ENCODE results near the gene YY1AP1. TPM values are rescaled to one million over a fixed set of nuclear protein-coding genes. Genes with fewer than 3 reads are reported as not detected.
"Not testable (repeated sequence)": the region's sequence is repeated elsewhere in the genome, so short reads cannot be mapped to it uniquely, and the experiment has no call there.

YY1AP1 gene
- total RNA-seq, 1 donor from 2014 or later = 89.6 TPM

DNA sequence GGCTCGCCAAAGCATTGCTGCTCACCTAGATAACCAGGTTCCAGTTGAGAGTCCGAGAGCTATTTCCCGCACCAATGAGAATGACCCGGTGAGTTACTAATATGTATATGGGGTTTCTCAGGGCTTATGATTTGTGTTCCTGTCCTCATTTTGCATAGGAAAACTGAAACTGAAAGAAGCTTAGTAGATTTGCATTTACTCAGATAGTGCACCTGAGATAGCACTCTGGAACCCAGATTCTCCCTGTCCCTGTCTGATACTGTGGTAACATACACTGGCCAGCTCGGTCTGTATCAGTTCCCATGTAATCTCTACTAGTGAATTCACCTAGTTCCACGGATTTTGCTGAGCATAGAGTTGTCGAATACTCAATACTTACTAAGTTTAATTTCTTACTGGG lies 28.5 kb upstream of the YY1AP1 start:
- H3K4me3 Mint-ChIP-seq = peak overlapping the region; percentile 70
- POLR2A ChIA-PET = interaction anchor here (0.8 kb wide), 1 partner anchor 12 kb away, joined by 9 read pairs; no protein-coding TSS in a partner anchor
- DNase-seq (no peak), ATAC-seq (ENCODE audit: low read depth) (peak; percentile 75)
- peaks cover 41% of the 10 kb centered on the region for H3K36me3 Mint-ChIP-seq (ENCODE audit: low read depth)
- peak overlapping the region; percentile 76 for H3K27ac Mint-ChIP-seq
- TF ChIP-seq, protein P1, sequence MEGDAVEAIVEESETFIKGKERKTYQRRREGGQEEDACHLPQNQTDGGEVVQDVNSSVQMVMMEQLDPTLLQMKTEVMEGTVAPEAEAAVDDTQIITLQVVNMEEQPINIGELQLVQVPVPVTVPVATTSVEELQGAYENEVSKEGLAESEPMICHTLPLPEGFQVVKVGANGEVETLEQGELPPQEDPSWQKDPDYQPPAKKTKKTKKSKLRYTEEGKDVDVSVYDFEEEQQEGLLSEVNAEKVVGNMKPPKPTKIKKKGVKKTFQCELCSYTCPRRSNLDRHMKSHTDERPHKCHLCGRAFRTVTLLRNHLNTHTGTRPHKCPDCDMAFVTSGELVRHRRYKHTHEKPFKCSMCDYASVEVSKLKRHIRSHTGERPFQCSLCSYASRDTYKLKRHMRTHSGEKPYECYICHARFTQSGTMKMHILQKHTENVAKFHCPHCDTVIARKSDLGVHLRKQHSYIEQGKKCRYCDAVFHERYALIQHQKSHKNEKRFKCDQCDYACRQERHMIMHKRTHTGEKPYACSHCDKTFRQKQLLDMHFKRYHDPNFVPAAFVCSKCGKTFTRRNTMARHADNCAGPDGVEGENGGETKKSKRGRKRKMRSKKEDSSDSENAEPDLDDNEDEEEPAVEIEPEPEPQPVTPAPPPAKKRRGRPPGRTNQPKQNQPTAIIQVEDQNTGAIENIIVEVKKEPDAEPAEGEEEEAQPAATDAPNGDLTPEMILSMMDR (IDR thresholded peaks at IDR 0.05) = no peak
- H3K9me3 Mint-ChIP-seq = no peaks in the 10 kb centered on the region
- intact Hi-C loops (cut with micrococcal nuclease) = no loop called here
- CTCF ChIA-PET = interaction anchor here (1.1 kb wide), 1 partner anchor 12 kb away, joined by 3 read pairs; no protein-coding TSS in a partner anchor
- no peaks in the 10 kb centered on the region for H3K27me3 Mint-ChIP-seq
- peaks cover 16% of the 10 kb centered on the region for H3K4me1 Mint-ChIP-seq

DNA sequence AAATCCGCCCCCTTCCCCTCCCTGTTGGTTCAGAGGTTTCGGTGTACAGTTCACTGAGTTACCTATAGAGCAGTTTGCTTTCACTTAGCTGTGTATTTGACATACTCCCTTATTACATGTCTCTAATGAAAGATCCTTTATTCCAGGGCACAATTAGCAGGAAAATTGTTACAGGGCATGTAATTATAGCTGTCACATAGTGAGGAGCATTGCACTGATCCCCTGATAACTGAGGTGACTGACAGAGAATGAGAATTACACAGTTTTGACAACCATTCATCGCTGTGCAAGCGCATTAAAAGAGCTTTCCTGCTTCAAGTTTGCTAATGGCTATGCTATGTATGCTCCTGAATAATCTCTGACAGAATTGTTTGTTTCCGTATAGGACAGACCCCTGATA lies 27.2 kb upstream of the YY1AP1 start:
- H3K4me1 Mint-ChIP-seq = peaks cover 16% of the 10 kb centered on the region
- TF ChIP-seq, protein P1 (IDR thresholded peaks at IDR 0.05) = no peak
- no peak overlapping the region for H3K27ac Mint-ChIP-seq
- CTCF ChIA-PET = no interaction called here
- H3K9me3 Mint-ChIP-seq = no peaks in the 10 kb centered on the region
- no peak overlapping the region for H3K4me3 Mint-ChIP-seq
- H3K27me3 Mint-ChIP-seq = no peaks in the 10 kb centered on the region
- peaks cover 39% of the 10 kb centered on the region for H3K36me3 Mint-ChIP-seq (ENCODE audit: low read depth)
- DNase-seq (no peak), ATAC-seq (ENCODE audit: low read depth) (no peak)
- POLR2A ChIA-PET = interaction anchor here (0.5 kb wide), 1 partner anchor 442 kb away, joined by 4 read pairs; the partner anchor contains the start of gene CLK2
- intact Hi-C loops (cut with micrococcal nuclease) = no loop called here

DNA sequence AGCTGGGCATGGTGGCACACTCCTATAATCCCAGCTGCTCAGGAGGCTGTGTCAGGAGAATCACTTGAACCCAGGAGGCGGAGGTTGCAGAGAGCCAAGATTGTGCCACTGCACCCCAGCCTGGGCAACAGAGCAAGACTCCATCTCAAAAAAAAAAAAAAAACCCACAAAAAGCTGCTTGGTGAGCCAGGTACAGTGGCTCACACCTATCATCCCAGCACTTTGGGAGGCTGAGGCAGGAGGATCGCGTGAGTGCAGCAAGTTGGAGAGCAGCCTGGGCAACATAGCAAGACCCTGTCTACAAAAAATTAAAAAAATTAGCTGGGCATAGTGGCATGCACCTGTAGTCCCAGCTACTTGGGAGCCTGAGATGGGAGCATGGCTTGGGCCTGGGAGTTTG lies 26.5 kb upstream of the YY1AP1 start:
- intact Hi-C loops (cut with micrococcal nuclease); H3K4me3 Mint-ChIP-seq; H3K27me3 Mint-ChIP-seq; H3K27ac Mint-ChIP-seq; DNase-seq; ATAC-seq (ENCODE audit: low read depth); H3K9me3 Mint-ChIP-seq; POLR2A ChIA-PET; CTCF ChIA-PET: not testable (repeated sequence)
- H3K36me3 Mint-ChIP-seq (ENCODE audit: low read depth) = peaks cover 39% of the 10 kb centered on the region
- peaks cover 16% of the 10 kb centered on the region for H3K4me1 Mint-ChIP-seq

DNA sequence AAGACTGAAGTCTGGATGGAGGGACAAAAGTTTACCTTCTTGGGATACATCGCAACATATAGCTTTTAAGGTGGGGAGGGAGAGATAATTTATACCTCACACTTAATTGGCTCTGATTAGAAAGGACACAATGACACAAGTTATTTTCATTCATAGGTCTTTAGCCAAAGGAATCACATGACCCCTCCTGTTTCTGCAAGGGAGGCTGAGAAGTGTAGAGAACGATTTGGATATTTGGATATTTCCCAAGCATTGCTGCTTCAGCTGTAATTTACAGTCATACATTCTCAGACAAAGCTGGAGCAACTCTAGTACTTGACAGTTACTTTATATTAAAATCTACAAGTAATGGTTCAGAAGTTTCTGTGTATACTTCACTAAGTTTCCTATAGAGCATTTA lies 24.5 kb upstream of the YY1AP1 start:
- peaks cover 38% of the 10 kb centered on the region for H3K36me3 Mint-ChIP-seq (ENCODE audit: low read depth)
- ATAC-seq (ENCODE audit: low read depth) = no peak

DNA sequence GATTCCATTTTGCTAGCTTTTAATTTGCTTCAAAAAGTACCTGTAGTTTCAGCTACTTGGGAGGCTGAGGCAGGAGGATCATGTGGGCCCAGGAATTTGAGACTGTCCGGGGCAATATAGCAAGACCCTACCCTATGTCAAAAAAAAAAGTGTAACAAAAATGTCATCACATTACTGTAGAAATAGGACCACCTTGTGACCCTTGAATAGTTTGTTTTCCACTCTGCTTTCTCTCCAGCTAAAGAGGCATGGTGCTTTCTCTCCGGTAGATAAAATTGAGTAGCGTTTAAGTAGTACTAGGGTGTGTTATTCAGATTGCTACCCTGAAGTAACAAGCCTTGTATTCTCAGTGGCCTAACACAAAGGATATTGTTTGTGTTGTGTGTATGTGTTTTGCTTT lies 24.1 kb upstream of the YY1AP1 start:
- CTCF ChIA-PET; H3K27ac Mint-ChIP-seq; POLR2A ChIA-PET; H3K9me3 Mint-ChIP-seq; intact Hi-C loops (cut with micrococcal nuclease); DNase-seq; H3K27me3 Mint-ChIP-seq; H3K4me3 Mint-ChIP-seq; ATAC-seq (ENCODE audit: low read depth): not testable (repeated sequence)
- peaks cover 18% of the 10 kb centered on the region for H3K4me1 Mint-ChIP-seq
- peaks cover 35% of the 10 kb centered on the region for H3K36me3 Mint-ChIP-seq (ENCODE audit: low read depth)

More for the DNA sequence above, 24.5 kb upstream of the YY1AP1 start:
- no peak for DNase-seq
- intact Hi-C loops (cut with micrococcal nuclease) = no loop called here
- Mint-ChIP-seq H3K27me3 (no peaks in the 10 kb centered on the region), H3K9me3 (no peaks in the 10 kb centered on the region), H3K27ac (no peak overlapping the region), H3K4me1 (peaks cover 16% of the 10 kb centered on the region), H3K4me3 (no peak overlapping the region)
- CTCF ChIA-PET = no interaction called here
- POLR2A ChIA-PET = no interaction called here
- TF ChIP-seq, protein P1 (IDR thresholded peaks at IDR 0.05) = no peak

DNA sequence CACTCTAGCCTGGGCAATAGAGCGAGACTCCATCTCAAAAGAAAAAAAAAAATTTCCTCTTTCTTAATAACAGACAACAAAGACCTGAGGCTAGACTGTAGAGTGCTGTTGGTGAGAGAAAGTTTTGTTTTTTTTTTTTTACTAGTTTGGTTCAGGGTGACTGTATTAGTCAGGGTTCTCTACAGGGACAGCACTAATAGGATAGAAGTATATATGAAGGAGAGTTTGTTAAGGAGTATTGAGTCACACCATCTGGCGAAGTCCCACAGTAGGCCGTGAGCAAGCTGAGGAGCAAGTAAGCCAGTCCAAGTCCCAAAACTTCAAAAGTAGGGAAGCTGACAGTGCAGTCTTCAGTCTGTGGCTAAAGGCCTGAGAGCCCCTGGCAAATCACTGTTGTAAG lies 22.9 kb upstream of the YY1AP1 start:
- CTCF ChIA-PET = interaction anchor here (0.7 kb wide), 1 partner anchor 460 kb away, joined by 3 read pairs; no protein-coding TSS in a partner anchor
- Mint-ChIP-seq H3K36me3 (ENCODE audit: low read depth) (peaks cover 29% of the 10 kb centered on the region), H3K4me1 (peaks cover 10% of the 10 kb centered on the region)
- H3K4me3 Mint-ChIP-seq; ATAC-seq (ENCODE audit: low read depth); DNase-seq; POLR2A ChIA-PET; intact Hi-C loops (cut with micrococcal nuclease); H3K27ac Mint-ChIP-seq; H3K9me3 Mint-ChIP-seq; H3K27me3 Mint-ChIP-seq: not testable (repeated sequence)

DNA sequence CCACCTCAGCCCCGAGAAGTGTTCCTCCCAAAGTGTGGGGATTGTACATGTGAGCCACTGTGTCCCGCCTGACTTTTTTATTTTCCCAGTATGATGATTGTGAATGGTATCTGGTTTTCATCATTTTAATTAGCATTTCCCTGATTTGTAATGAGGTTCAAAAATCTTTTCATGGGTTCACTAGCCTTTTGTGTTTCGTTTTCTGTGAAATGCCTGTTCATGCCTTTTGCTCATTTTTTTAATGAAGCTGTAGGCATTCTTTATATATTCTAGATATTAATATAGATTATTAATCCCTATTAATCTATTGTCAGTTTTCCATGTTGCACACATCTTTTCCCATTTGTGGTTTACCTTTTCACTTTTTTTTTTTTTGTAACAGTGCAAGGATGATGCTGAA lies 20.8 kb upstream of the YY1AP1 start:
- ATAC-seq (ENCODE audit: low read depth) (no peak), DNase-seq (no peak)
- TF ChIP-seq, protein P1 (IDR thresholded peaks at IDR 0.05) = no peak
- no peaks in the 10 kb centered on the region for H3K9me3 Mint-ChIP-seq
- peaks cover 7% of the 10 kb centered on the region for H3K4me1 Mint-ChIP-seq
- ChIA-PET CTCF (no interaction called here), POLR2A (interaction anchor here (0.7 kb wide), 2 partner anchors 14 to 30 kb away, joined by 3 to 4 read pairs; no protein-coding TSS in a partner anchor)
- H3K27ac Mint-ChIP-seq = no peak overlapping the region
- H3K36me3 Mint-ChIP-seq (ENCODE audit: low read depth) = peaks cover 26% of the 10 kb centered on the region
- intact Hi-C loops (cut with micrococcal nuclease) = no loop called here
- H3K4me3 Mint-ChIP-seq = no peak overlapping the region
- no peaks in the 10 kb centered on the region for H3K27me3 Mint-ChIP-seq
